Liver (tissue), 9 donors: ENCODE data around the gene PPP1R16B. TPM values are rescaled to one million over a fixed set of nuclear protein-coding genes. Genes with fewer than 3 reads are reported as not detected.

ENCODE experiments used
- DNase-seq: peaks from one replicate; pipeline ENCODE4 v3.0.0-alpha.2; 2017; ENCODE audit warnings: low spot score
- H3K27ac ChIP-seq, 2 donors: one replicate each; pipeline ENCODE4 v1.7.0; 2013; ENCODE audit warnings: inconsistent platforms in 2 of 2, low read length in 2 of 2, control low read depth in 1 of 2, low read depth in 1 of 2, mild to moderate bottlenecking in 1 of 2
- H3K27me3 ChIP-seq, 4 donors: one replicate each; pipeline versions ENCODE4 v1.6.1 to v1.7.0; 2013; ENCODE audit warnings: low read length in 3 of 4, inconsistent platforms in 1 of 4, mild to moderate bottlenecking in 1 of 4, moderate library complexity in 1 of 4; ENCODE audit not compliant: control insufficient read depth in 4 of 4, insufficient read depth in 4 of 4
- H3K36me3 ChIP-seq, 4 donors: one replicate each; pipeline versions ENCODE4 v1.6.1 to v1.7.0; 2013; ENCODE audit warnings: low read length in 3 of 4, mild to moderate bottlenecking in 3 of 4, low read depth in 1 of 4, moderate library complexity in 1 of 4; ENCODE audit not compliant: control insufficient read depth in 4 of 4, insufficient read depth in 3 of 4
- H3K4me1 ChIP-seq, 4 donors: one replicate each; pipeline versions ENCODE4 v1.6.1 to v1.7.0; 2013; ENCODE audit warnings: low read length in 3 of 4, mild to moderate bottlenecking in 3 of 4, moderate library complexity in 1 of 4; ENCODE audit not compliant: control insufficient read depth in 4 of 4, insufficient read depth in 4 of 4
- H3K4me3 ChIP-seq, 3 donors: one replicate each; pipeline versions ENCODE4 v1.6.1 to v1.7.0; 2013; ENCODE audit warnings: low read length in 3 of 3, control low read depth in 1 of 3, low read depth in 1 of 3, mild to moderate bottlenecking in 1 of 3
- H3K9ac ChIP-seq, 2 donors: one replicate each; pipeline ENCODE4 v1.7.0; 2013; ENCODE audit warnings: low read length in 2 of 2, mild to moderate bottlenecking in 2 of 2, moderate library complexity in 2 of 2, control low read depth in 1 of 2, low read depth in 1 of 2
- H3K9me3 ChIP-seq, 4 donors: one replicate each; pipeline versions ENCODE4 v1.6.1 to v1.7.0; 2013; ENCODE audit warnings: low read length in 3 of 4; ENCODE audit not compliant: control insufficient read depth in 4 of 4
- EGR1 ChIP-seq, 2 donors: IDR thresholded peaks; 2 replicates each; pipeline ENCODE4 v1.6.1; 2016 to 2018; ENCODE audit warnings: antibody characterized with exemption in 2 of 2, low read depth in 2 of 2
- FOXA1 ChIP-seq: IDR thresholded peaks from 2 replicates; pipeline ENCODE4 v1.6.1; 2016; ENCODE audit warnings: antibody characterized with exemption
- FOXA2 ChIP-seq: IDR thresholded peaks from 2 replicates; pipeline ENCODE4 v1.6.1; 2016; ENCODE audit warnings: antibody characterized with exemption
- GABPA ChIP-seq, 2 donors: IDR thresholded peaks in 1 of 2; conservative IDR thresholded peaks in 1 of 2; 2 replicates each; pipeline ENCODE4 v1.6.1; 2016; ENCODE audit warnings: antibody characterized with exemption in 2 of 2, mild to moderate bottlenecking in 1 of 2, moderate library complexity in 1 of 2
- HNF4A ChIP-seq, 2 donors: conservative IDR thresholded peaks; 2 replicates each; pipeline ENCODE4 v1.6.1; 2016; ENCODE audit warnings: antibody characterized with exemption in 2 of 2, mild to moderate bottlenecking in 2 of 2
- HNF4G ChIP-seq: IDR thresholded peaks from 2 replicates; pipeline ENCODE4 v1.6.1; 2016; ENCODE audit warnings: antibody characterized with exemption
- JUND ChIP-seq, 2 donors: IDR thresholded peaks; 2 replicates each; pipeline ENCODE4 v1.6.1; 2016; ENCODE audit warnings: antibody characterized with exemption in 2 of 2
- NR2F2 ChIP-seq: IDR thresholded peaks from 2 replicates; pipeline ENCODE4 v1.6.1; 2016; ENCODE audit warnings: antibody characterized with exemption
- RAD21 ChIP-seq, 2 donors: IDR thresholded peaks; 2 replicates each; pipeline ENCODE4 v1.6.1; 2016; ENCODE audit warnings: antibody characterized with exemption in 2 of 2, mild to moderate bottlenecking in 2 of 2
- RXRA ChIP-seq, 2 donors: IDR thresholded peaks; 2 replicates each; pipeline ENCODE4 v1.6.1; 2017 to 2018; ENCODE audit warnings: antibody characterized with exemption in 2 of 2, mild to moderate bottlenecking in 1 of 2
- SP1 ChIP-seq: IDR thresholded peaks from 2 replicates; pipeline ENCODE4 v1.6.1; 2018; ENCODE audit warnings: antibody characterized with exemption, mild to moderate bottlenecking
- TAF1 ChIP-seq: conservative IDR thresholded peaks from 2 replicates; pipeline ENCODE4 v1.6.1; 2016; ENCODE audit warnings: antibody characterized with exemption, mild to moderate bottlenecking
- YY1 ChIP-seq: IDR thresholded peaks from 2 replicates; pipeline ENCODE4 v1.6.1; 2016; ENCODE audit warnings: antibody characterized with exemption, mild to moderate bottlenecking
- WGBS: extraction: QIAGEN DNeasy Blood & Tissue Kit; methylation state at CpG from one replicate; pipeline ENCODE4 v1.1.7; 2013; 5-methylcytosine and 5-hydroxymethylcytosine counted together
- polyA plus RNA-seq, 2 donors: library from polyadenylated mRNA; stranded (reverse) in 1 of 2; unstranded in 1 of 2; fragments of 200-250 nt in 1 of 2; fragments of >200 nt in 1 of 2; fragmentation: Nextera tagmentation in 1 of 2; extraction: Ambion mirVana in 1 of 2; gene quantifications; one replicate each; pipeline versions ENCODE4 v1.2.1 to v1.2.3, GENCODE V29; 2013 to 2015
- total RNA-seq, 2 donors: library from RNA; depleted of rRNA; stranded (reverse); fragments of >200 nt; gene quantifications; one replicate each; pipeline ENCODE4 v1.2.3, GENCODE V29; 2014
- TF ChIP-seq, protein P1 (sequence below): IDR thresholded peaks from 2 replicates; pipeline ENCODE4 v1.6.1; 2016; ENCODE audit warnings: antibody characterized with exemption
- TF ChIP-seq, protein P2 (sequence below): IDR thresholded peaks from 2 replicates; pipeline ENCODE4 v1.6.1; 2016; ENCODE audit warnings: antibody characterized with exemption
- TF ChIP-seq, protein P3 (sequence below): fragments of 150-350 bp; IDR thresholded peaks from 2 replicates; pipeline ENCODE4 v1.5.1; 2017; ENCODE audit warnings: improper control_type of control experiment, low read depth, low read length; ENCODE audit not compliant: missing input control
- TF ChIP-seq, protein P4 (sequence below): IDR thresholded peaks from 2 replicates; pipeline ENCODE4 v1.6.1; 2016; ENCODE audit warnings: antibody characterized with exemption, mild to moderate bottlenecking
- TF ChIP-seq, protein P5 (sequence below): IDR thresholded peaks from 2 replicates; pipeline ENCODE4 v1.6.1; 2016; ENCODE audit warnings: antibody characterized with exemption
- donor health status: healthy.
- donor health status: healthy.
- donor health status: healthy.
- donor health status: healthy.
- donor health status: healthy.

PPP1R16B gene
- total and polyA plus RNA-seq, 4 donors: 0.84 to 5.7 (median 1.2) TPM

DNA sequence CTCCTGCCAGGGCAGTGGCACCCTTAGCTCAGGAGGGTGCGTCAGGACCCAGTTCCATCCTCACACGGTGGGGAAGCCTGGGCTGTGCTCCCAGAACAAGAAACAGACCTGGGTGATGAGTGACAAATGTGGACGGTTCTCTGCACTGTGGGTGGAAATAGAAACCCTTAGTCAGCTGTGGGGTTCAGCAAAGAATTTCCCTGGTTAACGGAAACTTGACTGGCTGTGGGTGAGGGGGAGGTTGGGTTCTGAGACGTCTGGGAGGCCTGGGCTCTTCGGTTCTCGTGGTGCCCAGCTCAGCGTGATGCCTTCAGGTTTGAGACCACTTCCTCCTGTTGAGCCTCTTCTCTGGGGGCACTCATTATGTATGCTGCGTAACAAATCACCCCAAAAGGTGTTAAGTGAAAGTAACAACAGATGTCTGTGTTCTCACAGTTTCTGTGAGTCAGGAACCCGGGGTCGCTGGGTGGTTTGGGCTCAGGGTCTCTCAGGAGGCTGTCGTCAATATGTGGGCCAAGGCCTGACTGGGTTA lies 67.6 kb downstream of the PPP1R16B start:
- Histone ChIP-seq H3K36me3 (no peaks in the 10 kb centered on the region), H3K4me3 (no peak overlapping the region), H3K9ac (no peak overlapping the region), H3K27ac (peak overlapping the region; percentile 19 to 41), H3K9me3 (no peaks in the 10 kb centered on the region), H3K4me1 (peaks cover 2 to 10% (median 7%) of the 10 kb centered on the region in 4 donors), H3K27me3 (no peaks in the 10 kb centered on the region)
- no peak for DNase-seq
- TF ChIP-seq, protein P1, sequence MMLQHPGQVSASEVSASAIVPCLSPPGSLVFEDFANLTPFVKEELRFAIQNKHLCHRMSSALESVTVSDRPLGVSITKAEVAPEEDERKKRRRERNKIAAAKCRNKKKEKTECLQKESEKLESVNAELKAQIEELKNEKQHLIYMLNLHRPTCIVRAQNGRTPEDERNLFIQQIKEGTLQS: no peak
- TF ChIP-seq GABPA (IDR thresholded peaks at IDR 0.05 in 1 of 2, conservative IDR thresholded peaks at IDR 0.05 in 1 of 2) (no peak), RXRA (IDR thresholded peaks at IDR 0.05) (no peak), EGR1 (IDR thresholded peaks at IDR 0.05; ENCODE audit: low read depth in 2 of 2) (no peak), RAD21 (IDR thresholded peaks at IDR 0.05) (no peak), SP1 (no peak), FOXA1 (no peak), FOXA2 (no peak), JUND (IDR thresholded peaks at IDR 0.05) (no peak), HNF4G (no peak), TAF1 (no peak), NR2F2 (no peak), YY1 (no peak), HNF4A (conservative IDR thresholded peaks at IDR 0.05) (no peak)
- TF ChIP-seq, protein P2, sequence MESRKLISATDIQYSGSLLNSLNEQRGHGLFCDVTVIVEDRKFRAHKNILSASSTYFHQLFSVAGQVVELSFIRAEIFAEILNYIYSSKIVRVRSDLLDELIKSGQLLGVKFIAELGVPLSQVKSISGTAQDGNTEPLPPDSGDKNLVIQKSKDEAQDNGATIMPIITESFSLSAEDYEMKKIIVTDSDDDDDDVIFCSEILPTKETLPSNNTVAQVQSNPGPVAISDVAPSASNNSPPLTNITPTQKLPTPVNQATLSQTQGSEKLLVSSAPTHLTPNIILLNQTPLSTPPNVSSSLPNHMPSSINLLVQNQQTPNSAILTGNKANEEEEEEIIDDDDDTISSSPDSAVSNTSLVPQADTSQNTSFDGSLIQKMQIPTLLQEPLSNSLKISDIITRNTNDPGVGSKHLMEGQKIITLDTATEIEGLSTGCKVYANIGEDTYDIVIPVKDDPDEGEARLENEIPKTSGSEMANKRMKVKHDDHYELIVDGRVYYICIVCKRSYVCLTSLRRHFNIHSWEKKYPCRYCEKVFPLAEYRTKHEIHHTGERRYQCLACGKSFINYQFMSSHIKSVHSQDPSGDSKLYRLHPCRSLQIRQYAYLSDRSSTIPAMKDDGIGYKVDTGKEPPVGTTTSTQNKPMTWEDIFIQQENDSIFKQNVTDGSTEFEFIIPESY: no peak
- TF ChIP-seq, protein P3, sequence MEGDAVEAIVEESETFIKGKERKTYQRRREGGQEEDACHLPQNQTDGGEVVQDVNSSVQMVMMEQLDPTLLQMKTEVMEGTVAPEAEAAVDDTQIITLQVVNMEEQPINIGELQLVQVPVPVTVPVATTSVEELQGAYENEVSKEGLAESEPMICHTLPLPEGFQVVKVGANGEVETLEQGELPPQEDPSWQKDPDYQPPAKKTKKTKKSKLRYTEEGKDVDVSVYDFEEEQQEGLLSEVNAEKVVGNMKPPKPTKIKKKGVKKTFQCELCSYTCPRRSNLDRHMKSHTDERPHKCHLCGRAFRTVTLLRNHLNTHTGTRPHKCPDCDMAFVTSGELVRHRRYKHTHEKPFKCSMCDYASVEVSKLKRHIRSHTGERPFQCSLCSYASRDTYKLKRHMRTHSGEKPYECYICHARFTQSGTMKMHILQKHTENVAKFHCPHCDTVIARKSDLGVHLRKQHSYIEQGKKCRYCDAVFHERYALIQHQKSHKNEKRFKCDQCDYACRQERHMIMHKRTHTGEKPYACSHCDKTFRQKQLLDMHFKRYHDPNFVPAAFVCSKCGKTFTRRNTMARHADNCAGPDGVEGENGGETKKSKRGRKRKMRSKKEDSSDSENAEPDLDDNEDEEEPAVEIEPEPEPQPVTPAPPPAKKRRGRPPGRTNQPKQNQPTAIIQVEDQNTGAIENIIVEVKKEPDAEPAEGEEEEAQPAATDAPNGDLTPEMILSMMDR: no peak
- TF ChIP-seq, protein P4, sequence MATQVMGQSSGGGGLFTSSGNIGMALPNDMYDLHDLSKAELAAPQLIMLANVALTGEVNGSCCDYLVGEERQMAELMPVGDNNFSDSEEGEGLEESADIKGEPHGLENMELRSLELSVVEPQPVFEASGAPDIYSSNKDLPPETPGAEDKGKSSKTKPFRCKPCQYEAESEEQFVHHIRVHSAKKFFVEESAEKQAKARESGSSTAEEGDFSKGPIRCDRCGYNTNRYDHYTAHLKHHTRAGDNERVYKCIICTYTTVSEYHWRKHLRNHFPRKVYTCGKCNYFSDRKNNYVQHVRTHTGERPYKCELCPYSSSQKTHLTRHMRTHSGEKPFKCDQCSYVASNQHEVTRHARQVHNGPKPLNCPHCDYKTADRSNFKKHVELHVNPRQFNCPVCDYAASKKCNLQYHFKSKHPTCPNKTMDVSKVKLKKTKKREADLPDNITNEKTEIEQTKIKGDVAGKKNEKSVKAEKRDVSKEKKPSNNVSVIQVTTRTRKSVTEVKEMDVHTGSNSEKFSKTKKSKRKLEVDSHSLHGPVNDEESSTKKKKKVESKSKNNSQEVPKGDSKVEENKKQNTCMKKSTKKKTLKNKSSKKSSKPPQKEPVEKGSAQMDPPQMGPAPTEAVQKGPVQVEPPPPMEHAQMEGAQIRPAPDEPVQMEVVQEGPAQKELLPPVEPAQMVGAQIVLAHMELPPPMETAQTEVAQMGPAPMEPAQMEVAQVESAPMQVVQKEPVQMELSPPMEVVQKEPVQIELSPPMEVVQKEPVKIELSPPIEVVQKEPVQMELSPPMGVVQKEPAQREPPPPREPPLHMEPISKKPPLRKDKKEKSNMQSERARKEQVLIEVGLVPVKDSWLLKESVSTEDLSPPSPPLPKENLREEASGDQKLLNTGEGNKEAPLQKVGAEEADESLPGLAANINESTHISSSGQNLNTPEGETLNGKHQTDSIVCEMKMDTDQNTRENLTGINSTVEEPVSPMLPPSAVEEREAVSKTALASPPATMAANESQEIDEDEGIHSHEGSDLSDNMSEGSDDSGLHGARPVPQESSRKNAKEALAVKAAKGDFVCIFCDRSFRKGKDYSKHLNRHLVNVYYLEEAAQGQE: no peak
- TF ChIP-seq, protein P5, sequence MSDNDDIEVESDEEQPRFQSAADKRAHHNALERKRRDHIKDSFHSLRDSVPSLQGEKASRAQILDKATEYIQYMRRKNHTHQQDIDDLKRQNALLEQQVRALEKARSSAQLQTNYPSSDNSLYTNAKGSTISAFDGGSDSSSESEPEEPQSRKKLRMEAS: no peak
- WGBS: 83% methylated on average over 12 of the region's 12 CpGs
